Endothelial cell of umbilical vein (primary cell): ENCODE measurements around the gene CSNK2A3. TPM values are rescaled to one million over a fixed set of nuclear protein-coding genes. Genes with fewer than 3 reads are reported as not detected.

Source experiments
- BruUV-seq: library from RNA; stranded (reverse); fragments of 400-500 nt; replicated peaks from 2 replicates; lab custom pipeline; 2021; lab: Mats Ljungman, UMichigan
- CTCF ChIA-PET: fragments of 300-600, 350-600 bp; sonication (Branson Sonifier 250); formaldehyde crosslinking; loops from one replicate; lab custom pipeline; 2021; ENCODE audit warnings: antibody characterized with exemption, inconsistent platforms; lab: Charles Lee
- POLR2A ChIA-PET: fragments of 300-600, 350-600 bp; sonication (Branson Sonifier 250); formaldehyde crosslinking; loops from one replicate; lab custom pipeline; 2021; ENCODE audit warnings: antibody characterized with exemption, inconsistent platforms; lab: Charles Lee
- DNase-seq: peaks from one replicate; pipeline ENCODE4 v3.0.0-alpha.2; 2011; ENCODE audit warnings: low read depth, low spot score
- FAIRE-seq: peaks from 2 replicates; lab custom pipeline; 2011; peaks lifted over from hg19 to GRCh38; lab: Jason Lieb, UNC
- H2AFZ ChIP-seq: 2 replicates; pipeline ENCODE4 v1.6.0; 2012; ENCODE audit warnings: low read depth, low read length, control low read depth, inconsistent platforms
- H3K27ac ChIP-seq: 2 replicates; pipeline ENCODE4 v1.5.1; 2011; ENCODE audit warnings: low read depth, mild to moderate bottlenecking, control low read depth, low read length, moderate library complexity; ENCODE audit not compliant: insufficient read depth
- H3K27me3 ChIP-seq, 2 experiments: 2 replicates each; pipeline versions ENCODE4 v1.6.0 to v1.6.1; 2011; ENCODE audit warnings: low read length in 2 of 2, mixed read lengths in 1 of 2; ENCODE audit not compliant: control insufficient read depth in 2 of 2, insufficient read depth in 2 of 2
- H3K36me3 ChIP-seq, 2 experiments: 2 replicates in 1 of 2; 3 replicates in 1 of 2; pipeline ENCODE4 v1.5.1; 2011; ENCODE audit warnings: low read length in 2 of 2, mild to moderate bottlenecking in 1 of 2, moderate library complexity in 1 of 2; ENCODE audit not compliant: control insufficient read depth in 2 of 2, insufficient read depth in 2 of 2; ENCODE audit errors: extremely low read depth in 1 of 2
- H3K4me1 ChIP-seq: 3 replicates; pipeline ENCODE4 v1.5.1; 2011; ENCODE audit warnings: mild to moderate bottlenecking, low read length; ENCODE audit not compliant: control insufficient read depth, insufficient read depth; ENCODE audit errors: extremely low read depth
- H3K4me2 ChIP-seq: 2 replicates; pipeline ENCODE4 v1.6.1; 2011; ENCODE audit warnings: low read length, control low read depth, mixed read lengths; ENCODE audit not compliant: insufficient read depth
- H3K4me3 ChIP-seq, 3 experiments: fragments of 200-600 bp in 1 of 3; sonication (generic), shearing (Covaris generic) in 1 of 3; replicated peaks in 1 of 3; 2 replicates each; pipeline ENCODE4 v1.5.1; 2011 to 2016; ENCODE audit warnings: control low read depth in 3 of 3, low read length in 3 of 3, mild to moderate bottlenecking in 2 of 3, inconsistent platforms in 1 of 3, low read depth in 1 of 3, moderate library complexity in 1 of 3; ENCODE audit not compliant: insufficient read depth in 1 of 3
- H3K79me2 ChIP-seq: 2 replicates; pipeline ENCODE4 v1.6.0; 2012; ENCODE audit warnings: low read length, inconsistent platforms; ENCODE audit not compliant: control insufficient read depth, insufficient read depth
- H3K9ac ChIP-seq: replicated peaks from 2 replicates; pipeline ENCODE3; 2011; ENCODE audit warnings: low read length, control low read depth; ENCODE audit not compliant: insufficient read depth; ENCODE audit errors: extremely low read depth
- H3K9me1 ChIP-seq: replicated peaks from 3 replicates; pipeline ENCODE4 v1.6.0; 2011; ENCODE audit warnings: mild to moderate bottlenecking, low read length; ENCODE audit not compliant: control insufficient read depth, insufficient read depth; ENCODE audit errors: extremely low read depth
- H3K9me3 ChIP-seq: replicated peaks from 2 replicates; pipeline ENCODE4 v1.5.1; 2012; ENCODE audit warnings: low read length, inconsistent platforms; ENCODE audit not compliant: control insufficient read depth, insufficient read depth
- H4K20me1 ChIP-seq: replicated peaks from 2 replicates; pipeline ENCODE3; 2011; ENCODE audit warnings: mild to moderate bottlenecking, low read length; ENCODE audit not compliant: control insufficient read depth, insufficient read depth; ENCODE audit errors: extremely low read depth
- EZH2 ChIP-seq: IDR thresholded peaks from 2 replicates; pipeline ENCODE4 v1.6.1; 2012; ENCODE audit warnings: borderline replicate concordance, low read depth, mild to moderate bottlenecking, moderate library complexity, low read length, inconsistent platforms; ENCODE audit not compliant: severe bottlenecking
- FOS ChIP-seq: IDR thresholded peaks from 2 replicates; pipeline ENCODE4 v1.6.1; 2011; ENCODE audit warnings: mild to moderate bottlenecking, low read length, moderate library complexity, borderline replicate concordance; ENCODE audit not compliant: insufficient read depth
- GATA2 ChIP-seq: IDR thresholded peaks from 2 replicates; pipeline ENCODE4 v1.7.0; 2011; ENCODE audit warnings: low read depth, mild to moderate bottlenecking, moderate library complexity, mixed read lengths, low read length; ENCODE audit not compliant: insufficient read length, insufficient read depth
- JUN ChIP-seq: IDR thresholded peaks from 2 replicates; pipeline ENCODE4 v1.6.1; 2011; ENCODE audit warnings: borderline replicate concordance, low read depth; ENCODE audit not compliant: insufficient read length, insufficient read depth
- MYC ChIP-seq: IDR thresholded peaks from one replicate; pipeline ENCODE4 v1.6.1; 2011; ENCODE audit warnings: mild to moderate bottlenecking, low read depth, low read length
- POLR2A ChIP-seq: IDR thresholded peaks from 2 replicates; pipeline ENCODE4 v1.6.1; 2012; ENCODE audit warnings: low read depth, mild to moderate bottlenecking, control low read depth, low read length
- dilution Hi-C: fragments of 300-500 bp; cut with MboI; formaldehyde crosslinking; loops from one replicate; pipeline ENCODE4 v1.15.0; 2019; ENCODE audit warnings: low sequenced_read_pairs; ENCODE audit not compliant: extremely low pct_ligation_motif_present
- intact Hi-C: fragments of 100-400 bp; cut with micrococcal nuclease; formaldehyde crosslinking; loops from one replicate; pipeline ENCODE4 v1.10.0; 2022
- polyA plus RNA-seq, 4 experiments: library from polyadenylated mRNA; depleted of rRNA in 3 of 4; stranded (reverse) in 3 of 4; unstranded in 1 of 4; fragments of >200 nt; gene quantifications; 2 replicates each; pipeline versions ENCODE4 v1.2.1 to v1.2.3, GENCODE V29; 2011 to 2012; ENCODE audit warnings: missing spikeins in 1 of 4
- total RNA-seq: library from RNA; stranded (reverse); gene quantifications from 2 replicates; pipeline ENCODE4 v1.2.3, GENCODE V29; 2021
- TF ChIP-seq, protein P1 (sequence below): IDR thresholded peaks from 2 replicates; pipeline ENCODE4 v1.6.1; 2011; ENCODE audit not compliant: insufficient read depth, insufficient read length
- TF ChIP-seq, protein P2 (sequence below), 2 donors: IDR thresholded peaks; 1 replicate in 1 of 2; 2 replicates in 1 of 2; pipeline ENCODE4 v1.5.1; 2011; ENCODE audit warnings: low read length in 2 of 2, mild to moderate bottlenecking in 2 of 2, moderate library complexity in 2 of 2, control low read depth in 1 of 2, inconsistent platforms in 1 of 2, low read depth in 1 of 2; ENCODE audit not compliant: insufficient read depth in 1 of 2; ENCODE audit errors: extremely low read depth in 1 of 2

CSNK2A3 gene
- total and polyA plus RNA-seq, 2 donors (not counting 3 experiments of a cell fraction or from before 2014, with no cell fraction given): 0.41 TPM; not detected in 1

DNA sequence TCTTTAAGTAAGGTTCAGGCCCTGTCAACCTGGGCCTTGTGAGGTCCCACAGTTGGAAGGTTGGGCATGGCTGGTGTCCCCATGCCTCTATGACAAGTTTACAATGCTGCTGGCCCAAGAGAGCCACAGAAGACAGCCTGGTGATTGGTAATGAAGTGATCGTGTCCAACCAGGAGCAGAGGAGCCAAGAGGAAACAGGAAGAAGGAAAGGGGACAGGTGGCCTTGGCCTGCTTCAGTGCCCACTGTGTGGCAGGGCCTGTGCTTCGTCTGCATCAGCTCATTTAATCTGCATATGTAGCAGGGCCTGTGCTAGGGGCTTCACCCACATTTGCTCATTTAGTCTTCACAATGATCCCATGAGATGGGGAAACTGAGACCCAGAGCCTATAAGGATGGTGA, 42.1 kb upstream of the CSNK2A3 start:
- H3K9ac ChIP-seq: no peak overlapping the region
- H4K20me1 ChIP-seq: no peaks in the 10 kb centered on the region
- no TSS peak for BruUV-seq
- intact Hi-C loops: no loop called here
- dilution Hi-C loops: no loop called here
- ChIA-PET CTCF (no interaction called here), POLR2A (no interaction called here)
- no peak for DNase-seq
- H3K27me3 ChIP-seq: peaks cover 2 to 10% of the 10 kb centered on the region in 2 experiments
- peaks cover 11% of the 10 kb centered on the region for H3K4me1 ChIP-seq
- no peaks in the 10 kb centered on the region for H3K9me1 ChIP-seq
- H2AFZ ChIP-seq: no peak overlapping the region
- H3K4me3 ChIP-seq: no peak overlapping the region
- no peaks in the 10 kb centered on the region for H3K36me3 ChIP-seq
- H3K4me2 ChIP-seq: no peak overlapping the region
- no peak for FAIRE-seq
- H3K27ac ChIP-seq: no peak overlapping the region
- H3K79me2 ChIP-seq: no peaks in the 10 kb centered on the region
- no peaks in the 10 kb centered on the region for H3K9me3 ChIP-seq
- TF ChIP-seq EZH2 (no peak), MYC (no peak), JUN (no peak)
- TF ChIP-seq, protein P1, sequence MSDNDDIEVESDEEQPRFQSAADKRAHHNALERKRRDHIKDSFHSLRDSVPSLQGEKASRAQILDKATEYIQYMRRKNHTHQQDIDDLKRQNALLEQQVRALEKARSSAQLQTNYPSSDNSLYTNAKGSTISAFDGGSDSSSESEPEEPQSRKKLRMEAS: no peak

DNA sequence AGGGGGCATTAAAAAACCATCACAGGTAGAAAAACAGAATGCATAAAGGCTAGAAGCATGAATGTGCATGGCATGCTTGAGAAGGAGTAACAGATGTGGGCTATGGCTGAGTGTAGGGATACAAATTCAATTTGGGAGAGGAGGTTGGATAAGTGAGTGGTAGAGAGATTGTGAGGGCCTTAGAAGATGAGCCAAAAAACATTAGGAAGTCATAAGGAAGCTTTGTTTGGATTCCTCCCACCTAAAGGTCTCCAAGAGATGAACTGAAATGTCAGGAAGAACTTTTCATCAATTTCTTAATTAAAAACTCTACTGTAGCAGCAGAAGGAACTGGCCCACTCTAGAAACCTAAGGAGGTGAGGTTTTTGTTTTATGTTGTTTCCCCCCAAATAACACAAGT, 41.2 kb upstream of the CSNK2A3 start:
- FAIRE-seq: no peak

More for the DNA sequence above, 41.2 kb upstream of the CSNK2A3 start:
- no peaks in the 10 kb centered on the region for H4K20me1 ChIP-seq
- H3K79me2 ChIP-seq: no peaks in the 10 kb centered on the region
- peaks cover 11% of the 10 kb centered on the region for H3K4me1 ChIP-seq
- H2AFZ ChIP-seq: no peak overlapping the region
- H3K27me3 ChIP-seq: peaks cover 2 to 10% of the 10 kb centered on the region in 2 experiments
- no peaks in the 10 kb centered on the region for H3K36me3 ChIP-seq
- no peak overlapping the region for H3K4me3 ChIP-seq
- H3K9me1 ChIP-seq: no peaks in the 10 kb centered on the region
- dilution Hi-C loops (no loop called here), intact Hi-C loops (no loop called here)
- no peak overlapping the region for H3K9ac ChIP-seq
- no TSS peak for BruUV-seq
- no peak for TF ChIP-seq FOS
- no peak for TF ChIP-seq JUN
- TF ChIP-seq, protein P2, sequence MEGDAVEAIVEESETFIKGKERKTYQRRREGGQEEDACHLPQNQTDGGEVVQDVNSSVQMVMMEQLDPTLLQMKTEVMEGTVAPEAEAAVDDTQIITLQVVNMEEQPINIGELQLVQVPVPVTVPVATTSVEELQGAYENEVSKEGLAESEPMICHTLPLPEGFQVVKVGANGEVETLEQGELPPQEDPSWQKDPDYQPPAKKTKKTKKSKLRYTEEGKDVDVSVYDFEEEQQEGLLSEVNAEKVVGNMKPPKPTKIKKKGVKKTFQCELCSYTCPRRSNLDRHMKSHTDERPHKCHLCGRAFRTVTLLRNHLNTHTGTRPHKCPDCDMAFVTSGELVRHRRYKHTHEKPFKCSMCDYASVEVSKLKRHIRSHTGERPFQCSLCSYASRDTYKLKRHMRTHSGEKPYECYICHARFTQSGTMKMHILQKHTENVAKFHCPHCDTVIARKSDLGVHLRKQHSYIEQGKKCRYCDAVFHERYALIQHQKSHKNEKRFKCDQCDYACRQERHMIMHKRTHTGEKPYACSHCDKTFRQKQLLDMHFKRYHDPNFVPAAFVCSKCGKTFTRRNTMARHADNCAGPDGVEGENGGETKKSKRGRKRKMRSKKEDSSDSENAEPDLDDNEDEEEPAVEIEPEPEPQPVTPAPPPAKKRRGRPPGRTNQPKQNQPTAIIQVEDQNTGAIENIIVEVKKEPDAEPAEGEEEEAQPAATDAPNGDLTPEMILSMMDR (IDR thresholded peaks at IDR 0.05; ENCODE audit: extremely low read depth in 1 of 2, insufficient read depth in 1 of 2, low read depth in 1 of 2, low read length in 2 of 2): no peak
- no peak for TF ChIP-seq MYC
- TF ChIP-seq POLR2A: no peak
- no peak for TF ChIP-seq EZH2
- no peak for TF ChIP-seq GATA2
- H3K9me3 ChIP-seq: no peaks in the 10 kb centered on the region
- H3K4me2 ChIP-seq: no peak overlapping the region
- no peak for DNase-seq
- POLR2A ChIA-PET: no interaction called here
- H3K27ac ChIP-seq: no peak overlapping the region
- CTCF ChIA-PET: no interaction called here
